SK-N-SH (cell line): ENCODE measurements around the gene ERVH48-1. TPM values are rescaled to one million over a fixed set of nuclear protein-coding genes. Genes with fewer than 3 reads are reported as not detected.
"Not testable (repeated sequence)": the region's sequence is repeated elsewhere in the genome, so short reads cannot be mapped to it uniquely, and the experiment has no call there.

ENCODE experiments used
- CTCF ChIA-PET: fragments of 300-600, 350-600 bp; formaldehyde crosslinking; extraction: SDS; loops from one replicate; lab custom pipeline; 2021; lab: Yijun Ruan, JAX
- POLR2A ChIA-PET: fragments of 350-600 bp; sonication (Branson Sonifier 250); formaldehyde crosslinking; extraction: SDS; loops from one replicate; lab custom pipeline; 2020; ENCODE audit warnings: antibody characterized with exemption, inconsistent platforms; lab: Yijun Ruan, JAX
- DNase-seq: peaks from one replicate; pipeline ENCODE4 v3.0.0; 2012
- H2AFZ ChIP-seq: fragments of 200-600 bp; sonication (generic); 2 replicates; pipeline ENCODE4 v1.8.1; 2016; ENCODE audit warnings: antibody characterized with exemption, mild to moderate bottlenecking, low read depth
- H3F3A ChIP-seq: fragments of 200-600 bp; sonication (generic); replicated peaks from 2 replicates; pipeline ENCODE3; 2016; ENCODE audit warnings: antibody characterized with exemption, mild to moderate bottlenecking; ENCODE audit not compliant: insufficient read depth
- H3K27ac ChIP-seq, 2 experiments: fragments of 200-500 bp in 1 of 2; fragments of 200-600 bp in 1 of 2; sonication (Bioruptor generic) in 1 of 2; sonication (generic), shearing (Covaris generic) in 1 of 2; 2 replicates each; pipeline versions ENCODE4 v1.5.1 to v1.6.1; 2014 to 2016; ENCODE audit warnings: low read depth in 2 of 2, inconsistent platforms in 1 of 2, low read length in 1 of 2, mild to moderate bottlenecking in 1 of 2, mixed read lengths in 1 of 2
- H3K27me3 ChIP-seq: fragments of 200-600 bp; sonication (generic), shearing (Covaris generic); 2 replicates; pipeline ENCODE4 v1.6.1; 2016; ENCODE audit warnings: mixed run types; ENCODE audit not compliant: insufficient read depth
- H3K36me3 ChIP-seq, 2 experiments: fragments of 200-500 bp in 1 of 2; fragments of 200-600 bp in 1 of 2; sonication (Bioruptor generic) in 1 of 2; sonication (generic) in 1 of 2; replicated peaks in 1 of 2; 2 replicates each; pipeline versions ENCODE3 to v1.5.1; 2014 to 2016; ENCODE audit warnings: low read length in 1 of 2, mild to moderate bottlenecking in 1 of 2; ENCODE audit not compliant: insufficient read depth in 2 of 2, control insufficient read depth in 1 of 2
- H3K4me1 ChIP-seq, 2 experiments: fragments of 200-500 bp in 1 of 2; fragments of 200-600 bp in 1 of 2; sonication (Bioruptor generic) in 1 of 2; sonication (generic), shearing (Covaris generic) in 1 of 2; 2 replicates each; pipeline versions ENCODE4 v1.5.1 to v1.6.1; 2014 to 2016; ENCODE audit warnings: low read depth in 1 of 2, low read length in 1 of 2, mixed run types in 1 of 2; ENCODE audit not compliant: insufficient read depth in 2 of 2, control insufficient read depth in 1 of 2
- H3K4me2 ChIP-seq: fragments of 200-600 bp; sonication (generic), shearing (Covaris generic); 2 replicates; pipeline ENCODE4 v1.6.1; 2017; ENCODE audit warnings: mixed run types
- H3K4me3 ChIP-seq, 2 experiments: fragments of 200-500 bp in 1 of 2; fragments of 200-600 bp in 1 of 2; sonication (Bioruptor generic) in 1 of 2; sonication (generic), shearing (Covaris generic) in 1 of 2; 2 replicates each; pipeline versions ENCODE4 v1.5.1 to v1.8.1; 2014 to 2016; ENCODE audit warnings: low read depth in 2 of 2, inconsistent platforms in 1 of 2, low read length in 1 of 2, mild to moderate bottlenecking in 1 of 2, mixed read lengths in 1 of 2, moderate library complexity in 1 of 2
- H3K79me2 ChIP-seq: fragments of 200-600 bp; sonication (generic); 2 replicates; pipeline ENCODE4 v1.8.1; 2017; ENCODE audit warnings: mild to moderate bottlenecking; ENCODE audit not compliant: insufficient read depth
- H3K9ac ChIP-seq: fragments of 200-600 bp; sonication (generic); 2 replicates; pipeline ENCODE4 v1.6.1; 2017; ENCODE audit warnings: mixed run types
- H3K9me2 ChIP-seq: fragments of 200-600 bp; sonication (generic); 2 replicates; pipeline ENCODE4 v1.6.1; 2017; ENCODE audit warnings: mixed run types
- H3K9me3 ChIP-seq: fragments of 200-600 bp; sonication (generic); 2 replicates; pipeline ENCODE4 v1.6.1; 2017; ENCODE audit warnings: mixed run types, mild to moderate bottlenecking, moderate library complexity
- H4K20me1 ChIP-seq: fragments of 200-600 bp; sonication (generic); 2 replicates; pipeline ENCODE4 v1.6.1; 2017; ENCODE audit warnings: mild to moderate bottlenecking, mixed run types; ENCODE audit not compliant: insufficient read depth
- CHD2 ChIP-seq: fragments of 150-350 bp; IDR thresholded peaks from 2 replicates; pipeline ENCODE4 v1.6.1; 2018; ENCODE audit warnings: low read length; ENCODE audit not compliant: partially characterized antibody
- CTCF ChIP-seq: fragments of 200-600 bp; sonication (generic); IDR thresholded peaks from 2 replicates; pipeline ENCODE4 v1.6.1; 2017; ENCODE audit warnings: antibody characterized with exemption, mild to moderate bottlenecking, moderate library complexity
- FOXJ3 ChIP-seq: sonication (generic); formaldehyde crosslinking; IDR thresholded peaks from 2 replicates; pipeline ENCODE4 v1.5.1; 2020; ENCODE audit warnings: mild to moderate bottlenecking, missing genetic modification reagents
- FOXM1 ChIP-seq: IDR thresholded peaks from 2 replicates; pipeline ENCODE4 v1.4.0; 2012; ENCODE audit warnings: low read depth, mild to moderate bottlenecking
- GABPA ChIP-seq: IDR thresholded peaks from 2 replicates; pipeline ENCODE4 v1.4.0; 2012; ENCODE audit warnings: low read depth, mild to moderate bottlenecking
- MAX ChIP-seq: IDR thresholded peaks from 2 replicates; pipeline ENCODE4 v1.4.0; 2012; ENCODE audit warnings: low read depth
- MXI1 ChIP-seq: IDR thresholded peaks from 2 replicates; pipeline ENCODE4 v1.6.1; 2012; ENCODE audit warnings: mild to moderate bottlenecking, low read depth, low read length, improper control_type of control experiment
- NFIC ChIP-seq: IDR thresholded peaks from 2 replicates; pipeline ENCODE4 v1.4.0; 2012; ENCODE audit warnings: borderline replicate concordance
- POLR2AphosphoS5 ChIP-seq: IDR thresholded peaks from 2 replicates; pipeline ENCODE4 v1.6.1; 2012; ENCODE audit warnings: low read depth, low read length
- RAD21 ChIP-seq: IDR thresholded peaks from 2 replicates; pipeline ENCODE4 v1.6.1; 2012; ENCODE audit warnings: mild to moderate bottlenecking, low read length
- RXRA ChIP-seq: IDR thresholded peaks from 2 replicates; pipeline ENCODE4 v1.4.0; 2012; ENCODE audit warnings: low read depth, mild to moderate bottlenecking, borderline replicate concordance
- SIN3A ChIP-seq: IDR thresholded peaks from 2 replicates; pipeline ENCODE4 v1.6.1; 2012; ENCODE audit warnings: low read depth, mild to moderate bottlenecking, low read length, moderate library complexity, borderline replicate concordance
- SMC3 ChIP-seq: IDR thresholded peaks from 2 replicates; pipeline ENCODE4 v1.6.1; 2012; ENCODE audit warnings: low read depth, low read length, improper control_type of control experiment
- TCF12 ChIP-seq: IDR thresholded peaks from 2 replicates; pipeline ENCODE4 v1.4.0; 2012
- TEAD4 ChIP-seq: IDR thresholded peaks from 2 replicates; pipeline ENCODE4 v1.4.0; 2012; ENCODE audit warnings: mild to moderate bottlenecking, borderline replicate concordance; ENCODE audit not compliant: insufficient read depth
- USF2 ChIP-seq: fragments of 150-350 bp; IDR thresholded peaks from 2 replicates; pipeline ENCODE4 v1.6.1; 2017; ENCODE audit warnings: antibody characterized with exemption, low read length, low read depth, borderline replicate concordance
- ZBTB33 ChIP-seq: IDR thresholded peaks from 2 replicates; pipeline ENCODE4 v1.4.0; 2012; ENCODE audit warnings: low read depth, borderline replicate concordance
- WGBS: methylation state at CpG from one replicate; pipeline ENCODE4 v1.1.6; 2017; ENCODE audit warnings: low lambda C conversion rate; 5-methylcytosine and 5-hydroxymethylcytosine counted together
- polyA plus RNA-seq, 3 experiments: library from polyadenylated mRNA; depleted of rRNA; stranded (reverse); fragments of >200 nt; gene quantifications; 2 replicates each; pipeline ENCODE4 v1.2.3, GENCODE V29; 2012

ERVH48-1 gene
- polyA plus RNA-seq, 1 of the 3 experiments (the other 2 are of a cell fraction) = not detected

GRCh38 chr21:42878678-42878992, 46.8 kb downstream of the ERVH48-1 start:
- Histone ChIP-seq H3K9me2 (no peaks in the 10 kb centered on the region), H3K4me1 (peaks cover 6 to 9% of the 10 kb centered on the region in 2 experiments; a peak in 2 of 4 replicates), H3K27me3 (no peaks in the 10 kb centered on the region), H2AFZ (peak overlapping the region; percentile 77; the same call in 1 of the 2 replicates), H3K4me2 (peak overlapping the region; percentile 95), H4K20me1 (0 out of 2 replicates have a peak, but pooled peaks cover 6% of the 10 kb centered on the region), H3K79me2 (peaks cover 56% of the 10 kb centered on the region), H3K36me3 (peaks cover 5 to 18% of the 10 kb centered on the region in 2 experiments), H3K9ac (peak overlapping the region; percentile 77), H3K9me3 (no peaks in the 10 kb centered on the region), H3F3A (no peaks in the 10 kb centered on the region), H3K27ac (peak overlapping the region; percentile 85 to 88), H3K4me3 (peak overlapping the region; percentile 85 to 88)
- ChIA-PET POLR2A (interaction anchor here (1.4 kb wide), 1 partner anchor 14 kb away, joined by 4 read pairs; no protein-coding TSS in a partner anchor), CTCF (no interaction called here)
- no peak for DNase-seq
- 2% methylated on average over 14 of the region's 15 CpGs for WGBS
- TF ChIP-seq MAX (peak; percentile 81; the same call in 1 of the 2 replicates), MXI1 (peak; percentile 73), ZBTB33 (no peak)
- TF ChIP-seq, all 33 proteins: peak for 2

- CTCF ChIA-PET = not testable (repeated sequence)
Observed at GRCh38 chr21:42875811-42876210, 49.6 kb downstream of the ERVH48-1 start.

GRCh38 chr21:42873096-42873495, 52.3 kb downstream of the ERVH48-1 start:
- peaks cover 43 to 48% of the 10 kb centered on the region in 2 experiments for H3K36me3 ChIP-seq
- no peak overlapping the region for H3K4me3 ChIP-seq
- no peaks in the 10 kb centered on the region for H3K9me2 ChIP-seq
- peaks cover 2 to 8% of the 10 kb centered on the region in 2 experiments; a peak in 2 of 4 replicates for H3K4me1 ChIP-seq
- H3K9ac ChIP-seq = no peak overlapping the region
- no peak overlapping the region for H2AFZ ChIP-seq
- DNase-seq = no peak
- H4K20me1 ChIP-seq = 0 out of 2 replicates have a peak, but pooled peaks cover 9% of the 10 kb centered on the region
- H3K4me2 ChIP-seq = no peak overlapping the region
- WGBS = 100% methylated on average over 3 of the region's 7 CpGs
- H3K27ac ChIP-seq = no peak overlapping the region
- ChIA-PET POLR2A (no interaction called here), CTCF (interaction anchor here (0.8 kb wide), 1 partner anchor 19 kb away, joined by 4 read pairs; no protein-coding TSS in a partner anchor)
- no peaks in the 10 kb centered on the region for H3F3A ChIP-seq
- H3K79me2 ChIP-seq = peaks cover 76% of the 10 kb centered on the region
- no peaks in the 10 kb centered on the region for H3K27me3 ChIP-seq
- H3K9me3 ChIP-seq = no peaks in the 10 kb centered on the region
- TF ChIP-seq POLR2AphosphoS5 (no peak), NFIC (no peak), SMC3 (no peak), GABPA (no peak), RXRA (no peak), USF2 (no peak), SIN3A (no peak), CHD2 (no peak), FOXM1 (no peak), FOXJ3 (CRISPR knock-in tag) (no peak), CTCF (no peak), RAD21 (no peak), TEAD4 (no peak), TCF12 (no peak)

More at GRCh38 chr21:42875811-42876210, 49.6 kb downstream of the ERVH48-1 start:
- DNase-seq, H3K9me2 ChIP-seq, H3K4me1 ChIP-seq, H3K9ac ChIP-seq, H4K20me1 ChIP-seq, H3K27me3 ChIP-seq, H3K4me3 ChIP-seq, POLR2A ChIA-PET, H2AFZ ChIP-seq, H3K27ac ChIP-seq, H3K9me3 ChIP-seq, H3K4me2 ChIP-seq, H3F3A ChIP-seq: not testable (repeated sequence)
- Histone ChIP-seq H3K36me3 (peaks cover 24 to 31% of the 10 kb centered on the region in 2 experiments), H3K79me2 (peaks cover 70% of the 10 kb centered on the region)
- 92% methylated on average over 10 of the region's 10 CpGs for WGBS
